Ecto neural progenitor cell (in vitro differentiated cells): ENCODE results near the gene ARFRP1.

Experiments
- DNase-seq: peaks from one replicate; pipeline ENCODE4 v3.0.0-alpha.2; 2018; ENCODE audit warnings: low spot score

Gene ARFRP1, protein sequence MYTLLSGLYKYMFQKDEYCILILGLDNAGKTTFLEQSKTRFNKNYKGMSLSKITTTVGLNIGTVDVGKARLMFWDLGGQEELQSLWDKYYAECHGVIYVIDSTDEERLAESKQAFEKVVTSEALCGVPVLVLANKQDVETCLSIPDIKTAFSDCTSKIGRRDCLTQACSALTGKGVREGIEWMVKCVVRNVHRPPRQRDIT

DNA sequence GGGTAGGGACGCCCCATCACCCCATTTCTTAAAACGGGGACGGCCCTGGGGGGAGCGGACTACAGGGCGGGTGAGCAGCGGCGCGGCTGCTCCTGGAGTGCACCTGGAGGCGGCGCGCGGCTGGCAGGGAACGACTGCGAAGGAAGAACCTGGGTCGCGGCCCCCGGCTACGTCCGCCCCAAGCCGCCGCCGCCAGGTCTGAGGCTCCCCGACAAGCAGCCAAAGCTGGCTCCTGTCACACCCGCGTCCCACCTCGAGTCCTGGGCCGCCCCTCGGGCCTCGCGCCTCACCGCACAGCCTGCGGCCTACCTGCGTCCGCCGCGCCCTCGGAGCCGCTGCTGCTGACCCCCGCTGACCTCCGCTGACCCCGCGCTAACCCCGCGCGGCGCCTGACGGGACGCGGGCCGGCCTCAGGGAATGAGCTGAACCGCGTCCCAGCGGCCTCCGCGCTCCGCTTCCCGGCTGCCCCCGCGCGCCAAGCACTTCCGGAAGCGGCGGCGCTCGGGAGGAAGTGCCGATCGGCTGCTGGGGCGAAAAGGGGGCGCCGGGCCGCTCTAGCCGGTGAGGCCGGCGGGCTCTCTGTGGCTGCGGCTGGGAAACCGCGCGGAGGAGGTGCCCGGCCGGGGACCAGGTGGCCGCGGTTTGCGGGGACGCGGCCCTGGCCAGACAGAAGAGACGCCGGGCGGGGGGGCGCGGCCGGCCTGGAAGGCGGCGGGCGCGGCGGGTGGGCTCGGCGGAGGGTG lies at the start of gene ARFRP1, which contains the start of gene ZGPAT:
TSS of gene ARFRP1 (minus strand) at position 419 of the 743 bp plus-strand sequence. CDS start 885 bp downstream, outside the sequence.
TSS of gene ZGPAT (plus strand) at position 482 of the 743 bp plus-strand sequence. CDS start 542 bp downstream, outside the sequence.
- peak; percentile 94 for DNase-seq

DNA sequence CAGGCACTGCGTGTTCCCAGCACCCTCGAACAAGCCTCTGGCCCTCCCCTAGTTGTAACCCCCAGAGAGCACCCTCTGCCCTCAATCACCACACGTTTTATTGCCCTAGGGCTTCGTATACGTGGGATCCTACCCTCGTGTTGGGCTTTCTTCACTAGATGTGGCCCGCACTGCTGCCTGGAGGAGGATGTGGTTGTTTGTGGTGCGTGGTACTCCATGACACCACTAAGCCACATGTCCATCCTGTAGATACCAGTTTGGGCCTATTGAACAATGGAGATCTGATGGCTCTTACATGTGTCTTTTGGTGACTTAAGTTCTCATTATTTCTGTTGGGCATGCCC lies 48.8 kb upstream of the ARFRP1 start:
- DNase-seq: no peak

DNA sequence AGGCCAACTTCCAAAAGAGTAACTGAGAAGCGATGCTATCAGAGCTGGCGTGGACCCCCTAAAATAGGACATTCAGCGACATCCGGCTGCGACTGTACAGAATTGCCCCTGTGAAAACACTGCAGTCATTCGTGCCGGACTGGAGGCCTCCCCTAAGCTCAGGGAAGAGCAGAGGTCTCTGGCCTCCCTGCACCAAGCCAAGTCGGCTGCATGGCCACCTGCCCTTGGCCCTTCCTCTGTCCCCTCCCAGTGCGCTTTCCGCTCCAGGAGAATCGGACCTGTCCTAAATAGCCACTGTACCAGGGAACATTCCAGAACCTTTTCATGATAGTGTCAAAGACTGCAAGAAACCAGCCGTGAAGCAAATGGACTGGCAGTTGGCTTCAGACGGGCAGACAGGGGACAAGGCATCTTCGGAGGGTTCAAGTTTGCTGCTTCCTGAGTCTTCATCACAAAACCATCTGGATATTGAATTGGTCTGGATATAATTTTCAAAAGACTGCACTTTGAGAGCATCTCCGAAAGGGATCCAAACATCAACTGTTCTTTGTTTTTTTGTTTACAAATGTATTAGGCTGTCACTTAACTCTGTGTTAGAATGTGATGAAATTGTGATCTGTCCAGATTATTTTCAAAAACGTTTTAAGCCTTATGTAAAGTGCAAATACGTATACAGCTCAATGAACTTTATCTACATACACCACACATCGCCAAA lies 48.3 kb upstream of the ARFRP1 start:
- no peak for DNase-seq

DNA sequence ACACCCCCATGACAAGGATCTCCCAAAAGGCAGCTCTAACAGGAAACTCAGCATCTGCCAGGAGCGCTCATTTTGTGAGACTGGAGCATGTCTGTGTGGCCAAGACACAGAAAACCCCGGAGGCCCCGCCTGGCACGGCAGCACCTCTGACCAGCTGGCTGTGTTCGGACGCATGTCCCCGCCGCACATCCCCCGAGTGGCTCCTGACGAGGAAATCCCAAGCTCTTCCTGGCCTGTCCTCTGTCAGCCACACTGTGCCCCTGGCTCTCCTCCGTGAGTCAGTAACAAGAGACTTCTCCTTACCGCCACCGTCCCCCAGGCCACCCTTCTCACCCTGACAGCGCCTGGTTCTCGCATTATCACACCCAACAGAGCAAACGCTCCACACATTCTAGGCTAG lies 46.2 kb upstream of the ARFRP1 start:
- peak; percentile 46 for DNase-seq

DNA sequence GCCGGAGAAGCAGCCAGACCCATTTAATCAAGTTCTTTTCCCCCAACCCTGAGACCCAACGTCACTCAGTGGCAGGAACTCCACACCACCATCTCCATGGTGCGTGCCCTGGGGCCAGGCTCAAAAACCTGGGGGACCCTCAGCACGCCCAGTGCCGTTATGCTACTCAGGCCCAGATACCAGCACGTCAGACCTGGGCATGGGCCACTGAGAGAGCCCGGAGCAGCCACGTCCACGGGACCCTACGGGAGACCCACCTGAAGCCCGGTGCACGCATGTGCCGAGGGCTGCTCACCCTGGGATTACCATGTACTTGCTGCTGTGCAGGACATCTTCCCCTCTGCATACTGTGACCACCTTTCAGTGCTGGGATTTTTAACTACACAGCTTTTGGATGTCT lies 45.6 kb upstream of the ARFRP1 start:
- DNase-seq: no peak

DNA sequence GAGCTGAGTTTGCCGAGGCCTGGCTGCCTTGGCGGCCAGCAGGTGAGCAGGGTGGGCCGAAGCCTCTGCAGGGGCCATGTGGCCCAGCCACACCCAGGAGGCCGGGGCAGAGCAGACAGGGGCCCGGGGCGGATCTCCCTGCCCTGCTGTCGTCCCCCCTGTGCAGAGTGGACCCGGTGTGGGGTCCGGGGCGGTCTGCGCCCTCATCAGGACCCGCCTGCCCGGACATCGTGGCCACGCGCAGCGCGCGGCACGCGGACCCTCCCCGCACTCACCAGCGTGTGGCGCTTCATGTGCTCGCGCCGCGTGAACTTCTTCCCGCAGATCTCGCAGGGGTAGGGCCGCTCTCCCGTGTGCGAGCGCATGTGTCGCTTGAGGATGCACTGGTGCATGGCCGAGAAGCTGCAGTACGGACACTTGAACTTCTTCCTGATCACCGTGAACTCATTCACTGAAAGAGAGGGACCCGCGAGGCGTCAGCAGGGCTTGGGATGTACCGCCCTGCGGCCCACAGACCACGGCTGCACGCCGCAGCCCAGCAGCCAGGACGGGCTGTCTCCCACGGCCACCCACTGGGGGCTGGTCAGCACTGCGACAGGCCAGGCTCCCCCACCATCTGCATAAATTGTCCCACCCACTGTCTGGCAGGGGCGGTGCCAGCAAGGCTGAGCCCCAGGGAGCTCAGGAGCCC lies 44.8 kb upstream of the ARFRP1 start:
- DNase-seq: no peak

DNA sequence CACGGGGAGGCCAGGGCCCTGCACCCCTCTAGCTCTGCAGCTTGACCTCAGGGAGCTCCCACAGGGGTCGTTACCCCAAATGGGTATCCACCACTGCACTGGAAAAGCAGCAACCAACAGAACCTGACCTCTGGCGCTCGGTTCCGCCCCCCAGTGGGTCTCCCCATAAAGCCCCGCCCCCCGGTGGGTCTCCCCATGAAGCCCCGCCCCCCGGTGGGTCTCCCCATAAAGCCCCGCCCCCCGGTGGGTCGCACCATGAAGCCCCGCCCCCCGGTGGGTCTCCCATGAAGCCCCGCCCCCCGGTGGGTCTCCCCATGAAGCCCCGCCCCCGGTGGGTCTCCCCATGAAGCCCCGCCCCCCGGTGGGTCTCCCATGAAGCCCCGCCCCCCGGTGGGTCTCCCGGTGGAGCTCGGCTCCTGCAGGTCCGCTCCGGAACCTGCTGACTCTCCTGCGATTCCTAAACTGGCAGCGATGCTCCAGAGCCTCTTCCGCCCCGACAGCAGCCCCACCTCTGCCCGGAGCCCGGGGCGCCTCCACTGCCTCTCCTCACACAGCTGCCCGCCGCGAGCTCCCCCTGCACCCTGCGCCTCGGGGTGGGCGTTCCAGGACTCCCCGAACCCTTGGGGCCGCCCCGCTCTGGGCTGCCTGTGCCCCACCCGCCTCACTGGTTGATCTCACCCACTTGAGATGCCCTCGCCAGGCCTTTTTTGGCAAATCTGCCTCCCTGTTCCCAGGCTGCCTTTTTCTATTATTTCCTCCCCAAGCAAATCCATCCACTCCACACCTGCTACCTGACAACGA lies 43.9 kb upstream of the ARFRP1 start:
- no peak for DNase-seq

DNA sequence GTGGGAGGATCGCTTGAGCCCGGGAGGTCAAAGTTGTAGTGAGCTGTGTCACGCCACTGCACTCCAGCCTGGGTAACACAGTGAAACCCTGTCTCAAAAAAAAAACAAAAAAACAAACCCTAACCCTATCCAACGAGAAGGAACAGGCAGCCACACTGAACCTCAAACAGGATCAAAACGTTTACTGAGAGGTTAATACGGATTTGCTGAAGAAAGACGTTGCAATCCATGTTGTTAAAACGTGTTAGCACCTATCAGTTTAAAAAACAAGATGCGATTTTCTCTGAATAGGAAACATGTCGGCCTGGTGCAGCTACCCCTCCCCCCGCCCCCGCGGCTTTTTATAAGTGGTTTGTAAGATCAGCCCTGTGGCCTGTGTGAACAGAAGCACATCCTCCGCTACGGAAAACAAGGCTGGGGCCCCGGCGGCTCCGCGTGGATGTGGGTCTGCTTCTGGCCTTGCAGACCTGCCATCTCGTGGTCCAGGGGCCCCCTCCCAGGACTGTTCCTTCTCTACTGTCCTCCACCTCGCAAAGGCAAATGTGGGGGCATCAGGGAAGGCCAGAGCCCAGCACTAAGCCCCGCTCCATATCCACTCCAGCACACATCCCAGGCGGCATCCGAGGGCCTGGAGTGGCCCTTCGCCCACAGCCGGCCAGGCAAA lies 43.2 kb upstream of the ARFRP1 start:
- no peak for DNase-seq

DNA sequence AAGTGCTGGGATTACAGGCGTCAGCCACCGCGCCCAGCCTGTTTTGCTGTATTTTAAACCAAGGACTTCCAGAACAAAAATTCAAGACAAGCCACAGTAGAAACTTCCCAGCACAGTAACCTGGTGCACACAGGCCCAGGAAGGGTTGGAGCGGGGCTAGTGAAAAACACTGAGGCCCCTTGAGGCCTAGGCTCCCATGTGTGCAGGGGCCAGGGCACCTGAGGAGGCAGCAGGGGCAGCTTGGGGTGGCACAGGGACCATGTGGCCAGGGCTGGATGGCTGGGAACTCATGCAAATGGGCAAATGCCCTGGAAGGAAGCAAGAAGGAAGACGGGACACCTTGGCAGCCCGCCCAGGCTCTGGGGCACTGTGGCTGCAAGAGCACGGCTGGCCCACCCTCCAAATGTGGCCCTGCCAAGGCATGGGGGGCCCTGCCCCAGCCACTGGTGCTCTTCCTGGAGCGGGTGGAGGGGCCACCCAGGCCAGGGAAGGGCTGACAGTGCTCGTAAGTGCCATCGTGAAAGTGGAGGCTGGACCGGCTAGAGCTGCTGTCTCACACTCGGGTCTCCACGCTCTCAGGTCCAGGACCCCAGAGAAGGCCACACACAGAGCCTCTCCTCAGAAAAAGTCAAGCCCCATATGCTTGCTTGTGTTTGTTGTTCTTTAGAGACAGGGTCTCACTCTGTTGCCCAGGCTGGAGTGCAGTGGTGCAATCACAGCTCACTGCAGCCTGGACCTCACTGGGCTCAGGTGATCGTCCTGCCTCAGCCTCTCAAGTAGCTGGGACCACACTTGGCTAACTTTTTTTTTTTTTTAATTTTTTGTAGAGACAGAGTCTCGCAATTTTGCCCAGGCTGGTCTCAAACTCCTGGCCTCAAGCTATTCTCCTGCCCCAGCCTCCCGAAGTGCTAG lies 42.1 kb upstream of the ARFRP1 start:
- no peak for DNase-seq

DNA sequence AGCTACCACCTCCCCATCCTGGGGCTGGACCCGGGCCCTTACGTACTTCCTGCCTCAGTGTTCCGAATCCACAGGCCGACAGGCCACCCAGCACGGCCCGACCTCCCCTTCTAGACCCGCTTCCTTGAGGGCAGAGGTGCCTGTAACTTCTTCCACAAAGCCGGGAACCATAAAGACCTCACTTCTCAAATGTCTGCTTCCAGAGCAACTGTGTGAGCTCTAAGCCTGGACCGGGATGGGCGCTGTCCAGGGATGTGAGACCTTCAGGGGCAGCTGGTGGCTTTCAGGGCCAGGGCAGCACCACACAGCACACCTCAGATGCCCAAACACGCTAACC lies 41.1 kb upstream of the ARFRP1 start:
- no peak for DNase-seq

DNA sequence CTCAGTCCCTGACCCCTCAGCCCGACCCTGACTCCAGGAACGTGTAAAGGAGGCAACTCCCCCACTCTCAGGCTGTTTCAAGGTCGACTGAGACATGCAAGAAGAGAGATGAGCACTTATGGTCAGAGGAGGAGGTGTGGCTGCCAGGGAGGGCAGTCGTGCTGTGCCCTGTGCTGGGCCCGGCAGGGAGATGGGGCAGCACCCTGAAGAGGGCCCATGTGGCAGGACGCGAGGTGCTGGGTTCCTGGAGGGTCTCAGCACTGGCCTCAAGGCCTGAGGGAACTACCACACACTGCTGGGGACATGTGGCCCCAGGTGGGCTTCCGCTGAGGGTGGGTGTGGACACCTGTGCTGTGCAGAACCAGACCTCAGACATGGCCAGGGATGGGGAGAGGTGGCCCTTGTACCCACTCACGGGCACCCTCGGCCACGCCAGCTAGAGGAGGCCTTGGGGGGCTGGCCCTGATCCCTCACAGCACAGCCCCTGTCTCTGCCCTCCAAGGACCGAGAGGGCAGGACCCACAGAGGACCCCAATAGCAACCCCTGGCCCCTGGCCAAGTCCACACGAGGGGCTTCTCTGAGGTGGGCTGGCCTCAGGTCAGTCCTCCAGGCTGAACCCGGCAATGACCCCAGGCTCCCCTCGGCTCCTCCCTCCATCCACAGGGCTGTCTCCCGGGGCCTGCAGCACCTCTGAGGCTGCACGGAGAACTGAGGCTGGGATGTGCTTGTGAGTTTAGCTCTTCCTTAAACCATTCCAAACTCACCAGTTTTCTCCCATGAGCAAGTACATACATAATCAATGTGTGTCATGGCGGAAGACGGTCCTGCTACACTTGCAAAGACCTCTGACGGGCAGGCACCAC lies 40.5 kb upstream of the ARFRP1 start:
- DNase-seq: no peak

DNA sequence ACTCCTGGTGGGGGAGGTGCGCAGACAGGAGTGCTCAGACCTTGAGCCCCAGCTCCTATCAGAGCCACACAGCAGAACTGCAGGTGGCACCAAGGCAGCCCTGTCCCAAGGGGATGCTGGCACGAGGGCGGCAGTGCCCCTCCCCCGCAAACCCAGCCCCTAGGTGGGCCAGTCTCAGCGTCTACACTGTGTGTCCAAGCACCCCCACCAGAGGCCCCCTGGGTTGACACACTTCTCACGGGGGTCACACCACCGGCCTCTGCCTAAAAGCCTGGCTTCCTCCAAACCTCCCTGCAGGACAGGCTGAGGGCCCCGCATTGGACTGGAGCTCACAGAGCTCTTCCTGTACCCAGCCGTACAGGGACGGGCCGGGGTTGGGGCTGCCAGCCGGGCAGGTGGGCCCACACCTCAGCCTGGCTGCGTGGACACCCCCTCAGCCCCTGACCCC lies 39.9 kb upstream of the ARFRP1 start:
- DNase-seq: peak; percentile 43

DNA sequence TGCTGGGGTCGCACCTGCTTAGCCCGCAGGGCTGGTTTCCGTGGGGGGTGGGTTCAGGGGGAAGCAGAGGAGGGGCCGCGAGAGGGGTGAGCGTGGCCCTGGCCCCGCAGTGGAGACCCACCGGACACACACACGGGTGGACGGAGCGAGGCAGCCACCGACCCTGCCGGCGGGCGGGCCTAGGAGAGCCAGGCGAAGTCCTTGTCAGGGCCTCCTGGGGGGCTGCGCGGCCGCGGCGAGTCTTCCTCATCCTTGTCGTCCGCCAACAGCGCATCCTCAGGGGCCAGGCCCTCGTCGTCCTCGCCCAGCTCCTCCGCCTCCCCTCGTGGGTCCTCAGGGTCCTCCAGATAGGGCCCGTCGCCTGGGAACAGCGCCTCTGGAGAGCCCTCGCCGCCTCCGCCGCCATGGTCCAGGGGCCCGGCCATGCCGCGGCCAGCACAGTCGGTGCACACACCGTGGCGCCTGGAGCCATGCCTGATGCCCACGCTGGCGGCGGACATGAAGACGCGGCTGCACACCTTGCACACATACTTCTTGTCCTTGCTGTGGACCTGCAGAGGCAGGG lies 39.1 kb upstream of the ARFRP1 start:
- no peak for DNase-seq

DNA sequence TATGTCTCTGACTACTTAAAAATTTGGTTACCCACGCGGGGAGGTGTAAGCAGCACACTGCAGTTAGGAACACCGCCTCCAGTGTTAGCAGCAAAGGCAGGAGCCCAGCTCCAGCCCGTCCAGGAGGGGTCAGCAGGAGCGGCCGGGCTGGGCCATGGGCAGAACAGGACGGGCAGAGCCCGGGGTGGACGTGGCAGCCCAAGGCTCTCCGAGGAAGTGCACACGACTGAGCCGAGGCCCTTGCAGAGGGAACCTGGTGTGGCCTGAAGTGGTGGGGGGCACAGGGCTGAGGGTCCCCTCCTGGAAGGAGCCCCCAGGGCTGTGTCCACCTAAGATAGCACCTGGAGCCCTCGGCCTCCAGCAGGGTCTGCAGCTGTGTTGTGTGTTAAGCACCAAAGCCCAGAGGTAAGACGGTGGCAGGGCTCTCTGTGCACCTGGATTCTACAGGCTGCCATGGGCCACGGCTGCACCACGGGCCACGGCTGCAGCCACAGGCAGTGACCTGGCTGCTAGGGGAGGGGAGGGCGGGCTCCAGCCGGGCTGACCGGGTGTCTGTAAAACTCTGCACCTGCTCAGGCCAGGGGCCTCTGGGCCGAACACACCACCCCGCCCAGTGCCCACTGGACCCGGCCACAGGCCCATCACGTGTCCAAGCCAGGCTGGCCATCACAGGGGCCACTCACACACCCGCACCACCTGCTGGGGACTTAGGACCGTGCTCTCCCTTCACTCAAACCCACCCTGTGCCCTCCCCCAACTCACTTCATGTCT lies 38.4 kb upstream of the ARFRP1 start:
- no peak for DNase-seq

DNA sequence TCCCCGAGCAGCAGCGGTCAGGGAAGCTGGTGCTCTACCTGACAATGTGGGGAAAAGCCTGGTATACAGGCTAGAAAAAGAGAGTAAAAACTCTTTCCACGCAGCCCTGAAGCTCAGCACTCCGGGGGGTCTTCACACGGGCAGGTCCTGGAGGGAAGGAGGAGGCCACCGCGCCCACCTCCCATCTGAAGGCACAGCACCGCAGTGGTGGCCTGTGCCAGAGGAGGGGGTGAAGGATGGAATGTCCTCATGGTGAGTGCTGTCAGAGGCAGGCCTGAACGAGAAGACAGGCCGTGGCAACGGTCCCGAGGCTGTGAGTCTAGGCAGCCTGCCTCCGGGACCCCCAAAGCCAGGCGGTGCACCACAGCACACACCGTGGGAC lies 37.6 kb upstream of the ARFRP1 start:
- no peak for DNase-seq

DNA sequence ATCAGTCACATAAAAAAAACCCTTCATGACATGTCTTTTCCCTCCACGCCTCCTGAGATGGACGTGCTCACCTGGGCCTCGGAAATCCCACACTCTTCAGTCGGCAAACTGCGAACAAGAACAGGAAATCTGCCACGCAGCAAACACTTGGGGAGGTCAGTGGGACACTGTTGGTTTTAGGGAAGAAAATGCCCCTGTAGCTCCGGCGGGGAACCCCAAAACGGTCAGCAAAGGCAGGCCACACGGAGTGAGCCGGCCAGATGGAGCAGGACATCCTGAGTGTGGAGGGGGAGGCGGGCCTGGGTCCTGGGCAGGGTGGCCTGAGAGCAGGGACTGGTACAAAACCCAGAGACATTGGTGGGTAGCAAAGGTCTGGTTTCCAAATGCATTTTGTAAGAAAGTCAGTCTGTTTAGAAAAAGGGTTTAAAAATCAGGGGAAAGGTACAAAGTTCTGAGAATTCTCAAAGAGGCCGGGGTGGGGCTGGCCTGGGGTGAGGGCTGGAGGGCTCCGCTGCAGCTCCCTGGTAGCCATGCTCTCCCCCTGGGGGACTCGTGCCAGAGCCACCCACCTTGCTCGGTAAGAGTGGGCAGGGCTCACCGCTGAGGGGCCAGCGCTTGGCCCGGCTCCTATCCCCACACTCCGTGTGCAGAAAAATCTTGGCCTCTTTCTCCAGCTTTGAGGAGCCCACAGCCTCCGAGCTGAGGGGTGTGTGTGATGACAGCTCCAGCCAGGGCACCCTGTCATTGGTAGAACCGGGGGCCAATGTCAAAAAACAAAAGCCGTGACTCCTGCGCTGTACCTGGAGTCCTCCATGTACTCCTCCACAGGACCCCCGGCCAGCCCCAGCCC lies 37.0 kb upstream of the ARFRP1 start:
- no peak for DNase-seq

DNA sequence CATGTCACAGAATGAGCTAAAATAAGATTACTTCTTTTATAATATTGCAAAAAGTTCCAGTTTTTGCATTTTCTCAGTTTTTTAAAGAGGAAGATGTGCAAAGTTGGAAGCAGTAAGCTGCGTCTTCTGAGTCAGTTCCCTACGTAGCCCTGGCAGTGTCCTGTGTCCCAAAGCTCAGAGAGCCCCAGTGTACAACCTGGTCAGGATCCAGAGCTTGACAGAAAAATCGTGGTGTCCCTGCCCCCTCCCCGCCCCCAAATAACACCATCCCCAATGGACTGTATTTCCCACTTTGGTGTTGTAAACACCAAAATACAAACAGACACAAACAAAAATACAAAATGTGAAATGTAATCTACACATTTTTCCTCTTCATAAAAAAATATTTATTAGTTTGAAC lies 36.4 kb upstream of the ARFRP1 start:
- no peak for DNase-seq
